ENCODE results near the gene KIF9. TPM values are rescaled to one million over a fixed set of nuclear protein-coding genes. Genes with fewer than 3 reads are reported as not detected.
A peak's percentile ranks its signal among the peaks of the same experiment; 100 is the strongest.
"Not testable (repeated sequence)": the region's sequence is repeated elsewhere in the genome, so short reads cannot be mapped to it uniquely, and the experiment has no call there.

The KIF9 gene
- total RNA-seq, 2 donors from 2014 or later, result 4.0 to 5.9 TPM

DNA sequence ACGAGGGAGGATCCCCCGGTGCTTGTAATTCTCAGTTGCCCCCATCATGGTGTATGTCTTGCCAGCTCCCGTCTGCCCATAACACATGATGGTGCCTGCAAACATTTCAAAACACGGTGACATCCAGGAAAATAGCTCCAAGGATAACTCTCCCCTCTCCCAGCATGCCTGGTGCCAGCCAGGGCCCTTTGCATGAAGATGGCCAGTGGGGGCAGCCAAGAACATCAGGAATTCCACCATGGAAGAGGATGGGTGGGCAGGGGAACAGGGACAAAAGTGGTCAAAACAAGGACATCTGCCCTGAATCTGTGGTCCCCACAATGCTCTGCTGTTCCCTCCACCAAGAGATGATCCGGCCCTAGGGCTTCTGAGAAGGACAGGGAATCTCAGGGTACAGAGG is 9.0 kb downstream of the KIF9 start:
- Mint-ChIP-seq H3K27ac (no peak overlapping the region), H3K9me3 (no peaks in the 10 kb centered on the region), H3K36me3 (no peaks in the 10 kb centered on the region)
- DNase-seq (ENCODE audit: low spot score in 2 of 2) (no peak), ATAC-seq (no peak)

DNA sequence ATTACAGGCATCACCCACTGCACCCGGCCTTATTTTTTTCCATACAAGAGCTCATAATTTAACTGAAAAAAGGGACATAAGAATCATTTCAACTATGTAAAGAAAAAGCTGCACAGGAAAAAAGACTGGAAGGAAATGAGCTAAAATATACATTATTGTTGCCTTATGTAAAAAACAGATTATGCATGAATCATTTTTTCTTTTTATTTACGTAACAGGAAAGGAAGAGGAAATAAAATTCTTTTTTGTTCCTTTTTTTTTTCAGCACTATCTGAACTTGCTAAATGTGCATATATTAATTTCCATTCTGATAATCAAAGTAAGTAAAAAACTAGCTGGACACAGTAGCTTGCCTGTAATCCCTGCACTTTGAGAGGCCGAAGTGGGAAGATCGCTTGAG is 12.1 kb downstream of the KIF9 start:
- ATAC-seq (no peak), DNase-seq (ENCODE audit: low spot score in 2 of 2) (no peak)
- Mint-ChIP-seq H3K27ac (no peak overlapping the region), H3K36me3 (no peaks in the 10 kb centered on the region), H3K9me3 (no peaks in the 10 kb centered on the region)

DNA sequence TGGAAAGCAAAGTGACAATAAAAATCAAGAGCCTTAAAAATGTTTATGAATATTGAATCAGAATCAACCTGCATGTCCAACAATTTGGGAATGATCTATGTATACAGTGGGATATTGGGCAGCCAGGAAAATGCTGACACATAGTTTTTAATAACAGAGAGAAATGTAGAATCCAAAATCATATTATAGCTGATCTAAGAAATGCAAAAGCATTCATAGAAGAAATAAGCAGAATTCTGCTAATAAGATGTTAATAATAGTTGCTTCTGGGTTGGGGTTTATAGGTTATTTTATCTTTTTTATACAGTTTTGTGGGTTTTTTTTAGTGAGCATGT is 15.1 kb downstream of the KIF9 start:
- ATAC-seq (no peak), DNase-seq (ENCODE audit: low spot score in 2 of 2) (no peak)
- H3K9me3 Mint-ChIP-seq, result no peaks in the 10 kb centered on the region
- H3K27ac Mint-ChIP-seq, result no peak overlapping the region
- H3K36me3 Mint-ChIP-seq, result no peaks in the 10 kb centered on the region

DNA sequence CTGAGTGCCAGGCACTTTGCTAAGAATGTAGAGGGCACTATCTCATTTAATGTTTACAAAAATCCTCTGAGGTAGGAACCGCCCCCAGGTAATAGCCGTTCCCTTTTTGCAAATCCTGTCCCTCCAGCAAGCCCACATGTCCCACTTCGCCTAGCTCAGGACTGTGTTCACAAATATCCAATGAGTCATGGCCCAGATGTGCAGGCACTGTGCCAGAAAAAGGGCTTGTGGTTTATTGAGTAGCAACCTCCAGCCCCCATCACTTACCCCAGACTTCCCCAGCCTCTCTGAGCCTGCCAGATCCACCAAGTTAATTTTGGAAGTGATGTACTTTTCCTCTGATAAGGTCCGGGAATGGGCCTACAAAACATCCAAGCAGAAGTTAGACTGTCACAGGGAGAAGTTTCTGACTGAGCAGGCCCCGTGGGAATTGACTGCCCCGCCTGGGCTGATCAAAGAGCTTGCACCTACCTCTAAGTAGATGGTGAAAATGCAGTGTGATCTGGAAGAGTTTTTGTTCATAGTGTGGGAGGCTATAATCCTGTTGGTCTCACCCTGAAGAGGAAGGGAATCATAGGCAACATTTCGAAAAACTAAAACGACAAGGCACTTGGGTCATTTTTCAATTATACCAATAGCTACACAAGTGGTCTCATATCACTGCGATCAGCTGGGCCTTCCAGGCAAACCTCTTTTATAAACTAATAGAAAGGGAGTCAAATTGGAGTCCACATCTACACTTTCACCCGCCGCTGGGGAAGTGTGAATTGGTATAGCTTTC is 15.7 kb downstream of the KIF9 start:
- Mint-ChIP-seq H3K9me3 (no peaks in the 10 kb centered on the region), H3K36me3 (no peaks in the 10 kb centered on the region), H3K27ac (no peak overlapping the region)
- peak; percentile 45 to 87 for ATAC-seq
- DNase-seq (ENCODE audit: low spot score in 2 of 2), result peak in 1 of 2 donors; percentile 48

DNA sequence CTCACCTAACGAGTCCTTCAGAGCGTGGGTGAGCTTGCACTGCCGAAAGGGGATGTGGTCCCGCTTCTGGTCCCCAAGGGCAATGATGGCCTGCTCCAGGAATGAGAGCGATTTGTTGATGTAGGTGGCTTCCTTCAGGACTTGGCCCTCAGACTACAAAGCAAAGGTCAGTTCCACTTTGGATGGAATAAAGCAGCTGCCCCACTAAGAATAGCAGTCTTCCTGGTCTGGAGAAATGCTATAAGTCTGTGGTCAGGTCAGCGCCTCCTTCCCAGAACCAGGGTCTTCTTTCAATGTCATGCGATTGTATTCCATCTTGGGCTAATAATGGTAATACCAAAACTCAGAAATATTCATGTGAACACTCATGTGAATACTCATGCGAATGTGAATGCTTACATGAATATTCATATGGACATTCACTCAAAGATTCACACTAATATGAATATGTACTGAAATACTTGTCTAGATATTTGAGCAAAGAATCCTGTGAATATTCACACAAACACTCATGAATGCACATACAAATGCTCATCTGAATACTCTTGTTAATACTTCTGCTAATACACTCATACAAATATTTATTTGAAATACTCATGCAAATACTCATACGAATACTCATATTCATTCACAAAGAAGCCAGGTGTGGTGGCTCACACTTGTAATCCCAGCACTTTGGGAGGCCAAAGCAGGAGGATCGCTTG is 16.7 kb downstream of the KIF9 start:
- H3K36me3 Mint-ChIP-seq, result no peaks in the 10 kb centered on the region
- H3K27ac Mint-ChIP-seq, result no peak overlapping the region
- no peaks in the 10 kb centered on the region for H3K9me3 Mint-ChIP-seq
- ATAC-seq (no peak), DNase-seq (ENCODE audit: low spot score in 2 of 2) (no peak)

DNA sequence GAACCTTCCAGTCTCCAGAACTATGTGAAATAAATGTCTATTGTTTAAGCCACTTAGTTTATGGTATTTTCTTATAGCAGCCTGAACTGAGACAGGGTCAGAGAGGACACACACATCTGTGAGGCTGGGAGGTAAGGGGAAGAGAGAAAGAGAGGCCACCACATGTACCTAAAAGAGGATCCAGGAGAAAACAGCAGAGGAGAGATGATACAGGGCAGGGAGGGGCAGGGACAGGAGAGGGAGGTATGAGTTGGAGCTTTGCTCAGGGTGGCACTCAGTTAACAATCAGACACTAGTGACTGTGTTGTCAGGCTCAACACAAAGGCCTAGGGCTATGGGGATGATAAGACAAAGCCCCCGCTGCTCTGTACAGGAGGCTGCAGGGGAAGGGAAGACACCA is 17.6 kb downstream of the KIF9 start:
- no peaks in the 10 kb centered on the region for H3K36me3 Mint-ChIP-seq
- no peak for ATAC-seq
- H3K9me3 Mint-ChIP-seq, result no peaks in the 10 kb centered on the region
- H3K27ac Mint-ChIP-seq, result no peak overlapping the region
- no peak for DNase-seq (ENCODE audit: low spot score in 2 of 2)

DNA sequence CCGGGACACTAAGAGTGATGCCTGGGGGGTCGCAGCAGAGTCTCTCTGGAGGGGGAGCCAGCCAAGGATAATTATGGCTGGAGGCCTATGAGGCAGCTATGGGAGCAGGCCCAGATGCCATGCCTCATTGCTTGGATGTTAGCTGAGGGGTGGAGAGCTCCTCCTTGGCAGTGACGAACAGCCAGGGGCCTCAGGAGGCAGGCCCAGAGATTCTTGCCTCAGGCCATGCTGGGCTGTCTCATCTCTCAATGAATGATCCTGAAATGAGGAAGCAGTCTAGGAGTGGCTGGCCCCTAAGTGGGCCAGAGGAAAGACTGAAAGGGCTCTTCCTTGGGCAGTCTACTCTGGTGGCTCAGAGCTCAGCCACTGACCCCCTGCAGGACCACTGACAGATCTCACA is 21.3 kb downstream of the KIF9 start:
- no peaks in the 10 kb centered on the region for H3K9me3 Mint-ChIP-seq
- no peak overlapping the region for H3K27ac Mint-ChIP-seq
- ATAC-seq (no peak), DNase-seq (ENCODE audit: low spot score in 2 of 2) (no peak)
- no peaks in the 10 kb centered on the region for H3K36me3 Mint-ChIP-seq

DNA sequence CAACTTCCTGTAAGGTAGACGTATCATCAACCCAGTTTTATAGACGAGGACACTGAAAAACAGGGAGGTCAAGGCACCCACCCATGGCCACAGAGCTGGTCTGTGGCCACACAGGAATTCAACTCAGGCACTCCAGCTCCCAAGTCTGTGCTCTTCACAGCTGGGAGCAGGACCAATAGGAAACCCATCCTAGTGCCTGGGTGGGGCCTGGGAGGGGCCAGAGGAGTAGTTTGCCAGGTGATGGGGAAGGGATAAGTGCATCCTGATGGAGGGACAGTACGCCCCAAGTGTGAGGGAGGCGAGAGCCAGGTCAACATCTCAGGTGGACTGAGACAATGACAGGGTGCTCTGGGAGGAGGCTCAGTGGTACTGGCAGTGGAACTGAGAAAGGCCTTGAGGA is 22.0 kb downstream of the KIF9 start:
- no peak for ATAC-seq
- no peak for DNase-seq (ENCODE audit: low spot score in 2 of 2)
- no peaks in the 10 kb centered on the region for H3K9me3 Mint-ChIP-seq
- no peaks in the 10 kb centered on the region for H3K36me3 Mint-ChIP-seq
- peak overlapping the region in 1 of 2 donors; percentile 22 for H3K27ac Mint-ChIP-seq

DNA sequence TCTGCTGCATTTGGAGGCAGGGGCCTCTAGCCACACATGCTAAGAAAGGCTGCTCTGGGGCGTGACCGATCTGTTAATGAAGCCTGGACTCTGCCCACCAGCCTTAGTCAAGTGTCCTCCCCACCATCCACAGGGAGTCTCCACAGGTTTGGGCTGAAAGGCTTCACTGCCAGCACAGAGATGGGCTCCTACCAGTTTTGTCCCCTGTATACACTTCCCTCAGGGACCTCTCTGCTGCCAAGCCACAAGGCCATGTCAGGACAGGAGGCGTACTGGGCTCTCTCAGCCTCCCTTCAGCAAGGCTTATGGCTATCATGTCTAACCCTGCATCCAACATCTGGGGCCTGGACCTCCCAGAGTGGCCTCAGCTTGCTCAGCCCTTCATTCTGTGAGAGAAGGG is 23.5 kb downstream of the KIF9 start:
- no peak overlapping the region for H3K27ac Mint-ChIP-seq
- H3K36me3 Mint-ChIP-seq, result no peaks in the 10 kb centered on the region
- DNase-seq (ENCODE audit: low spot score in 2 of 2), result no peak
- H3K9me3 Mint-ChIP-seq, result no peaks in the 10 kb centered on the region
- no peak for ATAC-seq

DNA sequence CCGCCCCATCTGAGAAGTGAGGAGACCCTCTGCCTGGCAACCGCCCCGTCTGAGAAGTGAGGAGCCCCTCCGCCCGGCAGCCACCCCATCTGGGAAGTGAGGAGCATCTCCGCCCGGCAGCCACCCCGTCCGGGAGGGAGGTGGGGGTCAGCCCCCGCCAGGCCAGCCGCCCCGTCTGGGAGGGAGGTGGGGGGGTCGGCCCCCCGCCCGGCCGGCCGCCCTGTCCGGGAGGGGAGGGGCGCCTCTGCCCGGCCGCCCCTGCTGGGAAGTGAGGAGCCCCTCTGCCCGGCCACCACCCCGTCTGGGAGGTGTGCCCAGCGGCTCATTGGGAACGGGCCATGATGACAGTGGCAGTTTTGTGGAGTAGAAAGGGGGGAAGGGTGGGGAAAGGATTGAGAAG is 26.3 kb downstream of the KIF9 start:
- not testable (repeated sequence) for ATAC-seq; H3K36me3 Mint-ChIP-seq; H3K9me3 Mint-ChIP-seq; DNase-seq (ENCODE audit: low spot score in 2 of 2); H3K27ac Mint-ChIP-seq

DNA sequence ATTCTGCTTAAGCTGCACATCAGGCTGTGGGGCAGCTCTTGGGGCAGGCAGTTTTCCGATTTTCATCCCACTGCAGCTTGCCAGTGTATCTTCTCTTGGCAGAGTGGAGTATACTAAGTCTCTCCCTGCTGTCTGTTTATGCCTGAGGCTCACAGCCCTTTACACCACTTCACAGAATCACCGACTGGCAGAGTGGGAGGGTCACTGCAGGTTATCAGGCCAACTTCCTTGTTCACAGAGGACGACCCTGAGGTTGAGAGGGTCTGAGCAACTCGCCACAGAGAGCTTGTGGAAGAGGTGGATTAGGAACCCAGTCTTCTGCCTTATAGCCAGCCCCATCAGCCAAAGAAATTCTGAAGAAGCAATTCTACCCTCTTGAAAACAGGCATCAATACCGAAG is 30.9 kb downstream of the KIF9 start:
- DNase-seq (ENCODE audit: low spot score in 2 of 2), result no peak
- no peak for ATAC-seq
- Mint-ChIP-seq H3K9me3 (no peaks in the 10 kb centered on the region), H3K36me3 (no peaks in the 10 kb centered on the region), H3K27ac (no peak overlapping the region)

DNA sequence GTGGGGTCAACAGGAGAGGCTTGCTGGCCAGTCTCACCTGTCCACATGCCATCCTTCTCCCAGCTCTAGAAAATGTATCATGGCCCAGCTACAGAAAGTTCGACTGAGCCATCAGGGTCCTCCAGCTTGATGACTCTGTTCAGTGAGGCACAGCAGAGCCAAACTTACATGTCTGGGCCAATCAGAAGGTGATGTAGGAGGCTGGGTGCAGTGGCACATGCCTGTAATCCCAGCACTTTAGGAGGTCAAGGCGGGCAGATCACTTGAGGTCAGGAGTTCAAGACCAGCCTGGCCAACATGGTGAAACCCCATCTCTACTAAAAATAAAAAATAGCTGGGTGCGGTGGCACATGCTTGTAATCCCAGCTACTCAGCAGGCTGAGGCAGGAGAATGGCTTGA is 31.5 kb downstream of the KIF9 start:
- peak overlapping the region in 1 of 2 donors; percentile 78 for H3K27ac Mint-ChIP-seq
- not testable (repeated sequence) for H3K36me3 Mint-ChIP-seq; DNase-seq (ENCODE audit: low spot score in 2 of 2); ATAC-seq; H3K9me3 Mint-ChIP-seq

DNA sequence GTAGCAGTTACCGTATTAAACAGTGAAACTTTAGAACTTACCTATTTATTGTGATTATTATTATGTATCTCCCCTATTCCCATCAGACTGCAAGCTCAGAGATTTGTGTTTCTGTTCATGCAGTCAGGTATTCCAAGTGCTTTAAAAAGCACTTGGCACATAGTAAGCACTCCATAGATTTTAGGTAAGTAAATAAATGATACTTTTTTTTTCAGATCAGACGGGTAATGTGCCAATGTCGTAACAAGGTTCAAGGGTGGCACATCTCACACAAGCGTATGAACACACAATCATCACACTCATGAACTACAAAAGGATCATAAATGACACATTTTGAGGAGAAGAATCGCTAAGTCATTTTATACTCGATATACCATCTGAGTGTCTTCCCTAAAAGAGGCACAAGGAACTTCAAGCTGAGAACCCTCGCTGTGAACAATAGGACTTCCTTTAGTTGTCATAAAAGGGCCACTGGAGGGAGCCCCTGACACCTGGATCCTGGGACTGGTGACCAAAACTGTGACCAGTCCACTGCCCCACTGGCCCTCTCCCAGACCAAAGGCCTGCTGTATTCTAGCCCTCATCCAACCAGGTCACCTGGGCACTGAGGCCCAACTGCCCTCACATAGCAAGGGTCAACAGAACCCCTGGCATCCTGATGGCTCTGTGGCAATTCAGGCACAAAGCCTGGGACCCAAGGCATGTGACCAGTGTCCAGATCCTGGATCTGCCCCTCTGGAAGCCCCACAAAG is 32.1 kb downstream of the KIF9 start:
- Mint-ChIP-seq H3K36me3 (no peaks in the 10 kb centered on the region), H3K27ac (peak overlapping the region in 1 of 2 donors; percentile 78), H3K9me3 (no peaks in the 10 kb centered on the region)
- DNase-seq (ENCODE audit: low spot score in 2 of 2) (no peak), ATAC-seq (peak in 1 of 2 donors; percentile 47)

DNA sequence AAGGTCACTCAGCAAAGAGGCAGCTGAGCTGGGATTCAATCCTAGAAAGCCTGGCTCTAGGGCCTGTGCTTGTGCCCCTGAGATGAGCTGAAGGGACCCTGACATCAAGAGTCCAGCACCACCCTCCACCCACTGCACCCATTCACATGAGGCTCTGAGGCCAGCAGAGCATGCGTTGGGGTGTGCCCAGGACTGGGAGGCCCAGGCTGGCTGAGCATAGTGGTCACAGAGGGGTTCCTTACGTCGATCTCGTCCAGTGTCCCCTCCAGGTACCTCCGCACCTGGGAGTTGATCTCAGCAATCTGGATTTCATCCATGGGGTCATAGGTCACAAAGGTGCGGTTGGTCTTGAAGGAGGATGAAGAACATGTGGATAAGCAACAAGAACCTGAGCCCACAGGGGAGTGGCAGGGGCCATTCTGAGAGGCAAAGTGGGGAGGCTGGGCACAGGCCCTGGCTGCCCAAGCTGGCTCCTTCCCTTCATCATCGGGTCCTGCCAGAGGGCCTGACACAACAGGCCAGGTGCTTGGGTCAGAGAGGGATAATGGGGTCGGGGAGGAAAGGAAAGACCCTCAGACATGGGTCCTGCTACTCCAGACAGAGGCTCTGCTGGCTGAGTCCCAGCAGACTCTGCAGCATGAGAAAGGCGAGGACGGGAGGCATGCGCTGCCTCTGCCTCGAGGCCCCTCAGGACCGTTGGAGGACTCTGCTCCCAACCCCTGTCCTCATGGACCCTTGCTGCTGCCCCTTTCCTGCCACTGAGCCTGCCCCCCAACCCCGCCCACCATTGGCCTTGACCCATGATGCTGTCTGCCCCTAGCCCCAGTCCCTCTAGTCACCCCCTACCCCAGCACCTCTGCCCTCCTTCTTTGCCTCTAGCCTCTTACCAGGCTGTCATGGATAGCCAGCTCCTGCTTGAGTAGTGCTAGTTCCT is 35.2 kb downstream of the KIF9 start:
- Mint-ChIP-seq H3K36me3 (no peaks in the 10 kb centered on the region), H3K9me3 (no peaks in the 10 kb centered on the region), H3K27ac (no peak overlapping the region)
- DNase-seq (ENCODE audit: low spot score in 2 of 2) (no peak), ATAC-seq (no peak)

DNA sequence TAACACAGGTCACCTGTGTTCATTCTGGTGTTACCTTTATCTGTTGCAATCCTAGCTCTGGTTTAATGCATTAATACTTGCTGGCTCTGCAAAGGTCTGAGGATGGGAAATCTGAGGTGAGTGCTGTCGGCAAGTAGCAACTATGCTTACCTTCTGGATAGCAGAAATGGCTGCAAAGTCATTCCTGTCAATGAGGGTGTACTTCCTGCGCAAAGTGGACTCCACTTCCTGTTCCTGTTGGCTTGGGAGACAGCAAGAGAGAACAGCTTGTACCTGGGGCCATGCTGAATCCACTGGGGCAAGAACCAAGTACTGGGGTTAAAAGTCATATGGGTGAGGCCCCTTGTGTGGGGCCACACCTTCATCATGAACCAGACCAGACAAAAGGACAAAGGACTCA is 37.3 kb downstream of the KIF9 start:
- no peaks in the 10 kb centered on the region for H3K36me3 Mint-ChIP-seq
- no peak for DNase-seq (ENCODE audit: low spot score in 2 of 2)
- no peak for ATAC-seq
- H3K9me3 Mint-ChIP-seq, result no peaks in the 10 kb centered on the region
- H3K27ac Mint-ChIP-seq, result no peak overlapping the region

DNA sequence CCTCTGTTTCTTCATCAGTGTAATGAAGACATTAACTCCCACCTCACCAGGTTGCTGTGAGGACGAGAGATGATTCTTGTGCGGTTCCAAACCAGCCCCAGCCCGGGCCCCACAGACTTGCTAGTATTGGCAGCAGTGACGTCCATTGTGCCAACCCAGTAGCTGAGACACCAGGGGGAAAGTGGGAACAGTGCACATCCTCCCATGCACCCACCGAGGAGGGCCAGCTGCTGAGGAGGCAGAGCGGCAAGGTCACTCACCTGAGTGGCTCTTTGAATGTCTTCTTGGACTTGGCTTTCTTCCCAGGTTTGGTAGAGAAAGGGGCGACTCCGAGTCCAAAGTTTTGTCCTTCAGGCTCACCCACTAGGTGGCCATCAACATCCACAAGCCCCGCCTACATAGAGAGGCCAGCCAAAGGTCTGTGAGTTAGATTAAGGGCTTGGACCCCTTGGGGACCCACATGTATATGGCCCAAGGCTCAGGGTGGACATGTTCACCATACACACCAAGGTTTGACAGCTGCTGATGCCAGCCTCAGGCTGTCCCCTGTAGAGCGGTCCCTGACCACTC is 38.0 kb downstream of the KIF9 start:
- Mint-ChIP-seq H3K36me3 (no peaks in the 10 kb centered on the region), H3K27ac (no peak overlapping the region), H3K9me3 (no peaks in the 10 kb centered on the region)
- DNase-seq (ENCODE audit: low spot score in 2 of 2) (no peak), ATAC-seq (no peak)

Measured in activated naive CD4-positive, alpha-beta T cell treated with anti-CD3 and anti-CD28 coated beads, Interleukin-2, amount 50 U/mL, for 72 hours (primary cell).